VCaP (cell line): ENCODE data around the gene MDH2.

Source experiments
- H3K27ac ChIP-seq: fragments of 450-650 bp; 2 replicates; pipeline ENCODE4 v1.5.1; 2017
- TF ChIP-seq, protein P1 (sequence below): fragments of 450-650 bp; conservative IDR thresholded peaks from 2 replicates; pipeline ENCODE4 v1.5.1; 2017; ENCODE audit warnings: mild to moderate bottlenecking, moderate library complexity

Gene MDH2

DNA sequence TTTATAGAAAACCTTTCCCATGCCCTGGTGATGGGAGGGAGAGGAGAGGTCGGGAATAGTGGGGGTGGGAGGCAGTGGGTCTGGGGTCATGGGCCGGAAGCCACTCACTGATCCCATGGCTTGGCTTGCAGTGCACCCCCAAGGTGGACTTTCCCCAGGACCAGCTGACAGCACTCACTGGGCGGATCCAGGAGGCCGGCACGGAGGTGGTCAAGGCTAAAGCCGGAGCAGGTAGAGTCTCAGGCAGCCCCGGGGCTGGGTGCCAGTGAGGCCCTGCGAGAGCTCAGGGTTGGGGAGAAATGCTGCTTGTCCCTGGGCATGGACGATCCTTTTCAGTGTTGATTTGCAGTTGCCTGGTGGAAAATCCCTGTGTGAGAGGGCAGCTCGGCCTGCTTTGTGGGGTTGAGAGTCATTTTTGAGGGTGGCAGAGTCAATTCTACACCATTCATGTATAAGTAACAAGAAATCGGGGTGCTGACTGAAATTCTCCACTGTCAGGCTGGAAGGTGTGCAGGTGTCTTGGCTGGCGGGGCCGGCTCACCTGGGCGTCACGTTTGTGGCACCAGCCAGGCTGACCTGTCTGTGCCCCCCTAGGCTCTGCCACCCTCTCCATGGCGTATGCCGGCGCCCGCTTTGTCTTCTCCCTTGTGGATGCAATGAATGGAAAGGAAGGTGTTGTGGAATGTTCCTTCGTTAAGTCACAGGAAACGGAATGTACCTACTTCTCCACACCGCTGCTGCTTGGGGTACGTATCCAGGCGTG is 16.5 kb downstream of the MDH2 start:
- TF ChIP-seq, protein P1, sequence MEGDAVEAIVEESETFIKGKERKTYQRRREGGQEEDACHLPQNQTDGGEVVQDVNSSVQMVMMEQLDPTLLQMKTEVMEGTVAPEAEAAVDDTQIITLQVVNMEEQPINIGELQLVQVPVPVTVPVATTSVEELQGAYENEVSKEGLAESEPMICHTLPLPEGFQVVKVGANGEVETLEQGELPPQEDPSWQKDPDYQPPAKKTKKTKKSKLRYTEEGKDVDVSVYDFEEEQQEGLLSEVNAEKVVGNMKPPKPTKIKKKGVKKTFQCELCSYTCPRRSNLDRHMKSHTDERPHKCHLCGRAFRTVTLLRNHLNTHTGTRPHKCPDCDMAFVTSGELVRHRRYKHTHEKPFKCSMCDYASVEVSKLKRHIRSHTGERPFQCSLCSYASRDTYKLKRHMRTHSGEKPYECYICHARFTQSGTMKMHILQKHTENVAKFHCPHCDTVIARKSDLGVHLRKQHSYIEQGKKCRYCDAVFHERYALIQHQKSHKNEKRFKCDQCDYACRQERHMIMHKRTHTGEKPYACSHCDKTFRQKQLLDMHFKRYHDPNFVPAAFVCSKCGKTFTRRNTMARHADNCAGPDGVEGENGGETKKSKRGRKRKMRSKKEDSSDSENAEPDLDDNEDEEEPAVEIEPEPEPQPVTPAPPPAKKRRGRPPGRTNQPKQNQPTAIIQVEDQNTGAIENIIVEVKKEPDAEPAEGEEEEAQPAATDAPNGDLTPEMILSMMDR, result no peak
- H3K27ac ChIP-seq, result peak overlapping the region; percentile 35; the same call in 1 of the 2 replicates

DNA sequence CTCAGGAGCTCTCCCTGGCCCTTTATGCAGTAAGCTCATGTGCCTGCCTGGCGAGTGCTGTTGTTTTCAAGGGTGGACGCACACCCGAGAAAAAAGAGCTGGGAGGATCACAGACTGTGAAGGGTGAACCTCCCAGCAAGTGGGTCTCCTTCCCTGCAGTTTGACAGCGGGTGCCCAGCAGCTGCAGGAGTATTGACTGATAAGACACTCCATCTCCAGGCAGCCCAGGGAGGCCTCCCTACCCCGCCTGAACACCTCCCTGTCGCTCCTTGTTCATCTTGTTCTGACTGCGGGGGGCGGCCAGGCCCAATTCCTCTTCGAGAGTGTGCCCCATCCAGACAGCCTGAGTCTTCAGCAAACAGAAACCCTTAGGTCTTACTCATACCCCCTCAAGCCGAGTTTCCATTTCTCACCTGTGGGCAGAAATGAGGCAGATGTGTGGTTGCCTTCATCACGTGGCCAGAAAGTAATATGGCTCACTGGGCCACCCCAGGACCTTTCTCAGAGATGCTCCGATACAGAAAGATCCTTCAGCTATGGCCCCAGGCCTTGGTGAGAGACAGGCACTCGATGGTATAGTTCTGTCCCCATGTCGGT is 17.2 kb downstream of the MDH2 start:
- TF ChIP-seq, protein P1, result no peak
- no peak overlapping the region for H3K27ac ChIP-seq

DNA sequence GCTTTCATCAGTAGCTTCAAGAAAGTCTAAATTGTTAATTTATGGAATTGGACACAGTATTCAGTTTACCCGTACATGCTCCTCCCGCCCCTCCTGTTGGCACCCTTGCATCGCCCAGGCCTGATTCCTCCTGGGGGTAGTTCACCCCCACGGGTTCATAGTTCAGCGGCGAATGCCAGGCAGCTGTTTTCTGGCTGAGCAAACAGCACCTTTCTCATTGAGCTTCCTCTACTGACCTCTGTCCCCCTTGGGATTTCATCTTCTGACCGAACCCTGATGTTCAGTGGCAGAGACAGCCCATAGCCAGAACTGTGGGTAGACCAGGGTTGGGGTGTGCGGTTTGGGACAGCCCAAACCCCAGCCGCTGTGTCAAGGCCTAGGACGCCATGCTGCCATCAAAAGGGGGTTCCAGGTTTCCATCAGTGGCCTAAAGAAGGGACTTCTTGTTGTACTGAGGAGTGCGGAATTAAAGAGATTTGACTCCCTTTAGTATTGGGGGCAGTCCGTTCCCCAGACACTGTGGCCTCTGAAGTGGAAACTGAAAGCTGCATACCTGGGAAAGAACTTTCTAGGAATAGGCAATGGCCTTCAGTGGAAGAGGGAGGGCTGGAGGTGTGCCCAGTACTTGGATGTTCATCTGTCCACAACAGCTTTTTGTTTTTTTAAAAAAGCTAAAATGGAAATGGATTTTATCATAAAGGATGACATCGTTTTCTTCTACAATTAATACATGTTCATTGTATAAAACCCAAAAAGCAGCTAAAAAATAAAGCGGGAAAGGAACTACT is 19.0 kb downstream of the MDH2 start:
- TF ChIP-seq, protein P1, result no peak
- peak overlapping the region; percentile 85 for H3K27ac ChIP-seq

DNA sequence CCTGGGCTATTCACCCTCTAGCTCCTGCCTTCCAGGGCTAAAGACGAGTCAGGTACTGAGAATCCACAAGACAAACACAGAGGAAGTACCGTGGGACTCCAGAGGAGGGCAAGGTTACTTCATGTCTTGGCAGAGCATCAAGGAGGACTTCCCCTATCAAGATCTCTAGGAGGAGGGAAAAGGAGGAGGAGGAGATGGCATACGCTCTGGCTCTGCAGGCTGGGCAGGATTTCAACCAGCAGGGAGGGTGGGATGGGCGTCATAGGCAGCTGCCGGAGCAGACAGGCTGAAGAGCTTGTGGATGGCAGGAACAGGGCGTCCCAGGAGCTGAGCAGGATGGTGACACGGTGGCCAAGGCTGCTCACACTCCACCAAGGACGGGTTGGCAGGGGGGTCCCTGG is 21.3 kb downstream of the MDH2 start:
- peak overlapping the region; percentile 85 for H3K27ac ChIP-seq
- TF ChIP-seq, protein P1, result peak; percentile 73

DNA sequence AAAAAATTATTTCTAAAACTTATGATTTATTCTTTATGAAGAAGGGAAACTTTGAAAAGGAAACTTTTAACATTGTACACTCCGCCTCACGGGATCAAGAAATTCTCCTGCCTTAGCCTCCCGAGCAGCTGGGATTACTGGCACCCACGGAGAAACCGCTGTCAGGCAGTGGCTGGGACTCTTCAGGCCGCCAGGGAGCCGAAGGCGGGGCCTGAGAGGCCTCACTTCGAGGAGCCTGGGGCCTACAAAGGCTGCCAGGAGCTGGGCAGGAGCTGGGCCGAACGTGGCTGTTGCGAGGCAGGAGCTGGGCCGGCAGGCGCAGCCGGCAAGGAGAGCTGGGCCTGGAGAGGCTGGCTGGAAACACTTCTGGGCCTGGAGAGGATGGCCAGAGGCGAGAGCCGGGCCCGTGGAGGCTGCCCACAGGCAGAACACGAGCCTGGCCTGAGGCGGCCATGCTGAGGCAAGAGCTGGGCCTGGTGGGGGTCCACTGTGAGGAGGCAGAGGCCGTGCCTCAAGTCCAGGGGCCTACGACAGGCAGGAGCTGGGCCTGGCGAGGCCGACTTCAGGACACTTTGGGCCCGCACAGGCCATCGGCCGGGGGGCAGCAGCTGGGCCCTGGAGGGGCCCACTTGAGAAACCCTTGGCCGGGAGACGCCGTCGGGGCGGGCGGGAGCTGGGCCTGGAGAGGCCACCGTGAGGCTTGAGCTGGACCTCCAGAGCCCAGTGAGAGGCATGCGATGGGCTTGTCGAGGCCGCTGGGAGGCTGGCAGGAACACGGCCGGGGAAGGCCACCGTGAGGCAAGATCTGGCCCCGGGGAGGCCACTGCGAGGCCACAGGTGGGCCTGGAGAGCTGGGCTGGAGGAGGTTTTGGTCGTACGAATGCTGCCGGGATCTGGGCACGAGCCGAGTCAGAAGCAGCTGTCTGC is 23.7 kb downstream of the MDH2 start:
- H3K27ac ChIP-seq, result peak overlapping the region; percentile 85; the same call in 1 of the 2 replicates
- TF ChIP-seq, protein P1, result no peak

DNA sequence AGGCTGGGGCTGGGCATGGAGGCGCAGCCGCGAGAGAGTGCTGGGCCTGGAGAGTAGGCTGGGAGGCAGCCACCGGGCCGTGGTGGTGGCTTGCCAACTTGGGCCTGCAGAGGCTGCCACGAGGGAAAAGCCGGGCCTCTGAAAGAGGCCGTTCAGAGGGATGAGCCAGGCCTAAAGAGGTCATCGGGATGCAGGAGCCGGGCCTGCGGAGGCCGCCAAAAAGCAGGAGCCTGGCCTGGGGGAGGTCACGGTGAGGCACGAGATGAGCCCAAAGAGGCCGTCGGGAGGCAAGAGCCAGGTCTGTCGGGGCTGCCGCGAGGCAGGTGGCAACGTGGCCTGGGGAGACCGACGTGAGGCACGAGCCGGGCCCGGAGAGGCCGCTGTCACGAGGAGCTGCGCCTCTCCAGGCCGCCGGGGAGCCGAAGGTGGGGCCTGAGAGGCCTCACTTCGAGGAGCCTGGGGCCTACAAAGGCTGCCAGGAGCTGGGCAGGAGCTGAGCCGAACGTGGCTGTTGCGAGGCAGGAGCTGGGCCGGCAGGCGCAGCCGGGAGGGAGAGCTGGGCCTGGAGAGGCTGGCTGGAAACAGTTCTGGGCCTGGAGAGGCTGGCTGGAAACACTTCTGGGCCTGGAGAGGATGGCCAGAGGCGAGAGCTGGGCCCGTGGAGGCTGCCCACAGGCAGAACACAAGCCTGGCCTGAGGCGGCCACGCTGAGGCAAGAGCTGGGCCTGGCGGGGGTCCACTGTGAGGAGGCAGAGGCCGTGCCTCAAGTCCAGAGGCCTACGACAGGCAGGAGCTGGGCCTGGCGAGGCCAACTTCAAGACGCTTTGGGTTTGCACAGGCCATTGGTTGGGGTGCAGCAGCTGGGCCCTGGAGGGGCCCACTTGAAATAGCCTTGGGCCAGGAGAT is 24.6 kb downstream of the MDH2 start:
- H3K27ac ChIP-seq, result no peak overlapping the region
- TF ChIP-seq, protein P1, result no peak
